Smooth muscle cell (in vitro differentiated cells): ENCODE data around the gene SFTPD. TPM values are rescaled to one million over a fixed set of nuclear protein-coding genes. Genes with fewer than 3 reads are reported as not detected.

Experiments used
- DNase-seq: peaks from one replicate; lab custom pipeline; 2025; ENCODE audit not compliant: unreplicated experiment; lab: John Stamatoyannopoulos, UW
- H2AFZ ChIP-seq: fragments of 200-600 bp; sonication (generic); 2 replicates; pipeline ENCODE4 v1.6.0; 2016; ENCODE audit warnings: antibody characterized with exemption, low read depth, mild to moderate bottlenecking
- H3F3A ChIP-seq: fragments of 200-600 bp; sonication (generic); 2 replicates; pipeline ENCODE4 v1.6.0; 2017; ENCODE audit warnings: antibody characterized with exemption, low read depth
- H3K27ac ChIP-seq: fragments of 200-600 bp; sonication (generic); 2 replicates; pipeline ENCODE4 v1.5.1; 2016; ENCODE audit warnings: low read depth, mild to moderate bottlenecking
- H3K27me3 ChIP-seq: fragments of 200-600 bp; sonication (generic); 2 replicates; pipeline ENCODE4 v1.6.1; 2016; ENCODE audit warnings: low read depth, mild to moderate bottlenecking
- H3K36me3 ChIP-seq: fragments of 200-600 bp; sonication (generic); 2 replicates; pipeline ENCODE4 v1.5.1; 2016; ENCODE audit warnings: low read depth
- H3K4me1 ChIP-seq: fragments of 200-600 bp; sonication (generic); 2 replicates; pipeline ENCODE4 v1.5.1; 2016; ENCODE audit warnings: low read depth
- H3K4me2 ChIP-seq: fragments of 200-600 bp; sonication (generic); 2 replicates; pipeline ENCODE4 v1.6.0; 2016; ENCODE audit warnings: mild to moderate bottlenecking
- H3K4me3 ChIP-seq: fragments of 200-600 bp; sonication (generic); 2 replicates; pipeline ENCODE4 v1.5.1; 2016; ENCODE audit warnings: mild to moderate bottlenecking
- H3K79me2 ChIP-seq: fragments of 200-600 bp; sonication (generic); 2 replicates; pipeline ENCODE4 v1.6.0; 2016; ENCODE audit warnings: low read depth, mild to moderate bottlenecking
- H3K9ac ChIP-seq: fragments of 200-600 bp; sonication (generic); 2 replicates; pipeline ENCODE4 v1.6.0; 2016; ENCODE audit warnings: low read depth
- H3K9me3 ChIP-seq: fragments of 200-600 bp; sonication (generic); replicated peaks from 2 replicates; pipeline ENCODE4 v1.5.1; 2016; ENCODE audit warnings: low read depth
- H4K20me1 ChIP-seq: fragments of 200-600 bp; sonication (generic); 2 replicates; pipeline ENCODE4 v1.6.0; 2016; ENCODE audit warnings: low read depth
- WGBS: methylation state at CpG from one replicate; pipeline ENCODE4 v1.1.7; 2016; ENCODE audit warnings: low lambda C conversion rate; 5-methylcytosine and 5-hydroxymethylcytosine counted together
- polyA plus RNA-seq: library from polyadenylated mRNA; unstranded; fragments of >200 nt; fragmentation: Nextera tagmentation; extraction: Ambion mirVana; gene quantifications from 2 replicates; pipeline ENCODE4 v1.2.1, GENCODE V29; 2016
- total RNA-seq: library from RNA; depleted of rRNA; stranded (reverse); fragments of >200 nt; gene quantifications from 2 replicates; pipeline ENCODE4 v1.2.3, GENCODE V29; 2014
- TF ChIP-seq, protein P1 (sequence below): fragments of 200-600 bp; sonication (generic); IDR thresholded peaks from 2 replicates; pipeline ENCODE4 v1.5.1; 2017; ENCODE audit warnings: borderline replicate concordance, mild to moderate bottlenecking, antibody characterized with exemption; ENCODE audit not compliant: insufficient read depth, poor library complexity, severe bottlenecking

Gene SFTPD
- total and polyA plus RNA-seq, 2 experiments from 2014 or later, result 1.0 to 1.9 TPM

DNA sequence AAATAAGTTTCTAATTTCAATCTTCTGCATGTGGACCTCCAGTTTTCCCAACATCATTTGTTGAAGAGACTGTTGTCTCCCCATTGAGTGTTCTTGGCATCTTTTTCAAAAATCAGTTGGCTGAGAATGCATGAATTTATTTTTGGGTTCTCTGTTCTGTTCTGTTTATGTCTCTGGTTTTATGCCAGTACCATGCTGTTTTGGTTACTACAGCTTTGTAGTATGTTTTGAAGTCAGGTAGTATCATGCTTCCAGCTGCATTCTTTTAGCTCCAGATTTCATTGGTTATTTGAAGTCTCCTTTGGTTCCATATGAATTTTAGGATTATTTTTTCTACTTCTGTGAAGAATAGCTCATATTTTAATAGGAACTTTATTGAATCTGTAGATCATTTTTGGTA, 21.2 kb upstream of the SFTPD start:
- Histone ChIP-seq H3K27me3 (no peaks in the 10 kb centered on the region), H2AFZ (no peak overlapping the region), H3K4me1 (no peaks in the 10 kb centered on the region), H3F3A (no peaks in the 10 kb centered on the region), H3K36me3 (no peaks in the 10 kb centered on the region), H3K9me3 (peaks cover 5% of the 10 kb centered on the region), H3K9ac (no peak overlapping the region), H3K4me3 (no peak overlapping the region), H4K20me1 (no peaks in the 10 kb centered on the region), H3K79me2 (no peaks in the 10 kb centered on the region), H3K4me2 (no peak overlapping the region), H3K27ac (no peak overlapping the region)
- TF ChIP-seq, protein P1, sequence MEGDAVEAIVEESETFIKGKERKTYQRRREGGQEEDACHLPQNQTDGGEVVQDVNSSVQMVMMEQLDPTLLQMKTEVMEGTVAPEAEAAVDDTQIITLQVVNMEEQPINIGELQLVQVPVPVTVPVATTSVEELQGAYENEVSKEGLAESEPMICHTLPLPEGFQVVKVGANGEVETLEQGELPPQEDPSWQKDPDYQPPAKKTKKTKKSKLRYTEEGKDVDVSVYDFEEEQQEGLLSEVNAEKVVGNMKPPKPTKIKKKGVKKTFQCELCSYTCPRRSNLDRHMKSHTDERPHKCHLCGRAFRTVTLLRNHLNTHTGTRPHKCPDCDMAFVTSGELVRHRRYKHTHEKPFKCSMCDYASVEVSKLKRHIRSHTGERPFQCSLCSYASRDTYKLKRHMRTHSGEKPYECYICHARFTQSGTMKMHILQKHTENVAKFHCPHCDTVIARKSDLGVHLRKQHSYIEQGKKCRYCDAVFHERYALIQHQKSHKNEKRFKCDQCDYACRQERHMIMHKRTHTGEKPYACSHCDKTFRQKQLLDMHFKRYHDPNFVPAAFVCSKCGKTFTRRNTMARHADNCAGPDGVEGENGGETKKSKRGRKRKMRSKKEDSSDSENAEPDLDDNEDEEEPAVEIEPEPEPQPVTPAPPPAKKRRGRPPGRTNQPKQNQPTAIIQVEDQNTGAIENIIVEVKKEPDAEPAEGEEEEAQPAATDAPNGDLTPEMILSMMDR, result no peak
- no peak for DNase-seq

- Histone ChIP-seq H3K4me3 (no peak overlapping the region), H3K27me3 (no peaks in the 10 kb centered on the region), H3K79me2 (no peaks in the 10 kb centered on the region), H3K9ac (no peak overlapping the region), H4K20me1 (no peaks in the 10 kb centered on the region), H3K27ac (no peak overlapping the region), H3K36me3 (no peaks in the 10 kb centered on the region), H3F3A (no peaks in the 10 kb centered on the region), H3K4me2 (no peak overlapping the region), H3K4me1 (no peaks in the 10 kb centered on the region), H2AFZ (no peak overlapping the region), H3K9me3 (peaks cover 8% of the 10 kb centered on the region)
- TF ChIP-seq, protein P1, result no peak
- no peak for DNase-seq
- 85% methylated on average over 5 of the region's 5 CpGs for WGBS
Measured at GRCh38 chr10:79947787-79948424, 999 bp downstream of the SFTPD start.

DNA sequence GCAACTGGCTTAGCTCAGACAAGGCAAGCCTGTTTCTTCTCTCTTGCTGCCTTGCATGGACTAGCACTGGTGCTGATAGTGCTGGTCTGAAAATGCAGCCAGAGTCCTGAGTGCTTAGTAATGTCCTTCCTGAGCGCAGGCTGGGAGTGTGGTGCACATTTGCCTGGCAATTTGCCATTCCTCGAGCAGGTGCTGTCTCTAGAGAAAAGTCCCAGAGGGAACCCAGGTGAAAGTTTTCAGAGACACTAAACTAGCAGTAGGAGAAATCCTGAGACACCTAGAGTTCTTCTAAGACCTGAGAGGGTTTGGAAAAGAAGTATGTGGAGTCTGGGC, 1.9 kb downstream of the SFTPD start:
- DNase-seq, result no peak
- H3K79me2 ChIP-seq, result no peaks in the 10 kb centered on the region
- no peaks in the 10 kb centered on the region for H3K27me3 ChIP-seq
- no peaks in the 10 kb centered on the region for H3K36me3 ChIP-seq
- H3K27ac ChIP-seq, result no peak overlapping the region
- no peak overlapping the region for H3K9ac ChIP-seq
- TF ChIP-seq, protein P1, result no peak
- H3K9me3 ChIP-seq, result peaks cover 8% of the 10 kb centered on the region
- no peaks in the 10 kb centered on the region for H3F3A ChIP-seq
- no peak overlapping the region for H2AFZ ChIP-seq
- 81% methylated on average over 2 of the region's 2 CpGs for WGBS
- H3K4me2 ChIP-seq, result no peak overlapping the region
- no peaks in the 10 kb centered on the region for H3K4me1 ChIP-seq
- H3K4me3 ChIP-seq, result no peak overlapping the region
- H4K20me1 ChIP-seq, result no peaks in the 10 kb centered on the region
